Ishikawa (cell line): ENCODE measurements around the gene POTEF.

Experiments
- CEBPB ChIP-seq: IDR thresholded peaks from 2 replicates; pipeline ENCODE4 v1.6.1; 2012
- EGR1 ChIP-seq: IDR thresholded peaks from 2 replicates; pipeline ENCODE4 v1.6.1; 2012
- EP300 ChIP-seq: IDR thresholded peaks from 2 replicates; pipeline ENCODE4 v1.6.1; 2012; ENCODE audit warnings: borderline replicate concordance
- FOXM1 ChIP-seq: IDR thresholded peaks from 2 replicates; pipeline ENCODE4 v1.6.1; 2012; ENCODE audit warnings: low read depth, borderline replicate concordance
- MAX ChIP-seq: IDR thresholded peaks from 2 replicates; pipeline ENCODE4 v1.6.1; 2012
- NFIC ChIP-seq: IDR thresholded peaks from 2 replicates; pipeline ENCODE4 v1.6.1; 2012
- RAD21 ChIP-seq: IDR thresholded peaks from 2 replicates; pipeline ENCODE4 v1.6.1; 2012; ENCODE audit warnings: low read depth
- TAF1 ChIP-seq: IDR thresholded peaks from 2 replicates; pipeline ENCODE4 v1.6.1; 2012; ENCODE audit warnings: low read depth, mild to moderate bottlenecking
- TCF12 ChIP-seq: IDR thresholded peaks from 2 replicates; pipeline ENCODE4 v1.6.1; 2012; ENCODE audit warnings: low read depth
- TEAD4 ChIP-seq: IDR thresholded peaks from 2 replicates; pipeline ENCODE4 v1.6.1; 2012
- TF ChIP-seq, protein P1 (sequence below): IDR thresholded peaks from 2 replicates; pipeline ENCODE4 v1.6.1; 2012; ENCODE audit warnings: low read depth, mild to moderate bottlenecking

DNA sequence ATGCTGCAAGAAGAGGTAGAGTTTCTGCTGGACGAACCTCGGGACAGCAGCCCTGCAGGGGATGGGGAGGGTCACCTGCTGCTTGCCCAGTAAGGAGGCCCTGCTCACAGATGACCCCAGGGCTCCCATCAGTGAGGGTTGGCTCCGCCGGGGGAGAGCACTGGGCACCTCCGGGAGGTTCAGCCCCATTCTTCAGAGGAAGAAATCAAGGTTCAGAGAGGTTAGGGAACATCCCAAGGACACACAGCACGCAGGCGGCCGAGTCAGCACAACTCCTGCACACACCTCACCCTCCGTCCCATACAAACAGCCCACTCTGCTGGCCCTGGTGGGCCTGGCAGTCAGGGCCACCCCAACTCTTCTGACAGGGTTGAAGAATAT lies 27.6 kb upstream of the POTEF start:
- TF ChIP-seq MAX (no peak), TEAD4 (no peak), TAF1 (no peak), TCF12 (no peak), RAD21 (no peak), CEBPB (no peak), NFIC (no peak), FOXM1 (no peak), EGR1 (no peak), EP300 (no peak)
- TF ChIP-seq, protein P1, sequence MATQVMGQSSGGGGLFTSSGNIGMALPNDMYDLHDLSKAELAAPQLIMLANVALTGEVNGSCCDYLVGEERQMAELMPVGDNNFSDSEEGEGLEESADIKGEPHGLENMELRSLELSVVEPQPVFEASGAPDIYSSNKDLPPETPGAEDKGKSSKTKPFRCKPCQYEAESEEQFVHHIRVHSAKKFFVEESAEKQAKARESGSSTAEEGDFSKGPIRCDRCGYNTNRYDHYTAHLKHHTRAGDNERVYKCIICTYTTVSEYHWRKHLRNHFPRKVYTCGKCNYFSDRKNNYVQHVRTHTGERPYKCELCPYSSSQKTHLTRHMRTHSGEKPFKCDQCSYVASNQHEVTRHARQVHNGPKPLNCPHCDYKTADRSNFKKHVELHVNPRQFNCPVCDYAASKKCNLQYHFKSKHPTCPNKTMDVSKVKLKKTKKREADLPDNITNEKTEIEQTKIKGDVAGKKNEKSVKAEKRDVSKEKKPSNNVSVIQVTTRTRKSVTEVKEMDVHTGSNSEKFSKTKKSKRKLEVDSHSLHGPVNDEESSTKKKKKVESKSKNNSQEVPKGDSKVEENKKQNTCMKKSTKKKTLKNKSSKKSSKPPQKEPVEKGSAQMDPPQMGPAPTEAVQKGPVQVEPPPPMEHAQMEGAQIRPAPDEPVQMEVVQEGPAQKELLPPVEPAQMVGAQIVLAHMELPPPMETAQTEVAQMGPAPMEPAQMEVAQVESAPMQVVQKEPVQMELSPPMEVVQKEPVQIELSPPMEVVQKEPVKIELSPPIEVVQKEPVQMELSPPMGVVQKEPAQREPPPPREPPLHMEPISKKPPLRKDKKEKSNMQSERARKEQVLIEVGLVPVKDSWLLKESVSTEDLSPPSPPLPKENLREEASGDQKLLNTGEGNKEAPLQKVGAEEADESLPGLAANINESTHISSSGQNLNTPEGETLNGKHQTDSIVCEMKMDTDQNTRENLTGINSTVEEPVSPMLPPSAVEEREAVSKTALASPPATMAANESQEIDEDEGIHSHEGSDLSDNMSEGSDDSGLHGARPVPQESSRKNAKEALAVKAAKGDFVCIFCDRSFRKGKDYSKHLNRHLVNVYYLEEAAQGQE, result no peak
